HEK293 (cell line): ENCODE results near the gene LAMB4.

ENCODE experiments used
- CTCF ChIP-seq: fragments of 450-650 bp; formaldehyde crosslinking; IDR thresholded peaks from 2 replicates; pipeline ENCODE4 v1.5.1; 2016; ENCODE audit warnings: missing biosample characterization, missing genetic modification characterization
- GFI1B ChIP-seq: fragments of 450-650 bp; formaldehyde crosslinking; IDR thresholded peaks from 2 replicates; pipeline ENCODE4 v1.5.1; 2016; ENCODE audit warnings: missing biosample characterization, missing genetic modification characterization
- GLI2 ChIP-seq: fragments of 450-650 bp; formaldehyde crosslinking; IDR thresholded peaks from 2 replicates; pipeline ENCODE4; 2017; ENCODE audit warnings: missing biosample characterization, missing genetic modification characterization, low read depth, borderline replicate concordance
- PBX3 ChIP-seq: sonication (generic); formaldehyde crosslinking; IDR thresholded peaks from 2 replicates; pipeline ENCODE4 v1.8.1; 2022; ENCODE audit warnings: mild to moderate bottlenecking, moderate library complexity, missing genetic modification reagents
- SETDB1 ChIP-seq: IDR thresholded peaks from one replicate; pipeline ENCODE4 v1.6.1; 2017; ENCODE audit warnings: mild to moderate bottlenecking, low read length, moderate library complexity, mixed read lengths; ENCODE audit not compliant: insufficient read length
- TCF7L2 ChIP-seq: IDR thresholded peaks from 2 replicates; pipeline ENCODE4 v1.6.1; 2011; ENCODE audit warnings: low read depth, mild to moderate bottlenecking, inconsistent platforms, low read length, moderate library complexity, borderline replicate concordance
- ZBTB1 ChIP-seq: fragments of 450-650 bp; formaldehyde crosslinking; IDR thresholded peaks from 2 replicates; pipeline ENCODE4 v1.5.1; 2016; ENCODE audit warnings: missing biosample characterization, missing genetic modification characterization
- ZBTB20 ChIP-seq: fragments of 450-650 bp; formaldehyde crosslinking; IDR thresholded peaks from 2 replicates; pipeline ENCODE4 v1.5.1; 2016; ENCODE audit warnings: missing biosample characterization, missing genetic modification characterization
- ZBTB49 ChIP-seq: fragments of 450-650 bp; formaldehyde crosslinking; IDR thresholded peaks from 2 replicates; pipeline ENCODE4 v1.5.1; 2016; ENCODE audit warnings: missing biosample characterization, missing genetic modification characterization, low read depth
- ZNF24 ChIP-seq: fragments of 450-650 bp; formaldehyde crosslinking; IDR thresholded peaks from 2 replicates; pipeline ENCODE4 v1.5.1; 2016; ENCODE audit warnings: missing biosample characterization, missing genetic modification characterization
- ZNF449 ChIP-seq: fragments of 450-650 bp; formaldehyde crosslinking; IDR thresholded peaks from 2 replicates; pipeline ENCODE4 v1.5.1; 2017; ENCODE audit warnings: missing biosample characterization, mild to moderate bottlenecking, missing genetic modification characterization, moderate library complexity
- ZNF513 ChIP-seq: fragments of 450-650 bp; IDR thresholded peaks from 2 replicates; pipeline ENCODE4 v1.5.1; 2018; ENCODE audit warnings: missing biosample characterization, missing genetic modification characterization
- ZXDB ChIP-seq: fragments of 450-650 bp; formaldehyde crosslinking; IDR thresholded peaks from 2 replicates; pipeline ENCODE4 v1.5.1; 2016; ENCODE audit warnings: missing biosample characterization, missing genetic modification characterization

- TF ChIP-seq ZXDB (tag by site-specific recombination) (no peak), SETDB1 (no peak), CTCF (tag by site-specific recombination) (no peak), GFI1B (tag by site-specific recombination) (no peak), ZNF449 (tag by site-specific recombination) (no peak), PBX3 (CRISPR knock-in tag) (no peak), ZBTB1 (tag by site-specific recombination) (no peak), GLI2 (tag by site-specific recombination) (no peak), TCF7L2 (no peak), ZNF513 (tag by site-specific recombination) (no peak), ZBTB49 (tag by site-specific recombination) (no peak), ZBTB20 (tag by site-specific recombination) (no peak), ZNF24 (tag by site-specific recombination) (no peak)
These were observed 93.0 kb downstream of the LAMB4 start for GRCh38 chr7:108037140-108037539.
